ENCODE data around the gene FOXF1.
A peak's percentile ranks its signal among the peaks of the same experiment; 100 is the strongest.

The FOXF1 gene

GRCh38 chr16:86550281-86550680, 40.0 kb downstream of the FOXF1 start:
- ChIA-PET POLR2A (no interaction called here), CTCF (interaction anchor here (1.1 kb wide), 1 partner anchor 512 kb away, joined by 3 read pairs; no protein-coding TSS in a partner anchor)
- DNase-seq (ENCODE audit: extremely low spot score), result no peak
- TF ChIP-seq, protein P1, sequence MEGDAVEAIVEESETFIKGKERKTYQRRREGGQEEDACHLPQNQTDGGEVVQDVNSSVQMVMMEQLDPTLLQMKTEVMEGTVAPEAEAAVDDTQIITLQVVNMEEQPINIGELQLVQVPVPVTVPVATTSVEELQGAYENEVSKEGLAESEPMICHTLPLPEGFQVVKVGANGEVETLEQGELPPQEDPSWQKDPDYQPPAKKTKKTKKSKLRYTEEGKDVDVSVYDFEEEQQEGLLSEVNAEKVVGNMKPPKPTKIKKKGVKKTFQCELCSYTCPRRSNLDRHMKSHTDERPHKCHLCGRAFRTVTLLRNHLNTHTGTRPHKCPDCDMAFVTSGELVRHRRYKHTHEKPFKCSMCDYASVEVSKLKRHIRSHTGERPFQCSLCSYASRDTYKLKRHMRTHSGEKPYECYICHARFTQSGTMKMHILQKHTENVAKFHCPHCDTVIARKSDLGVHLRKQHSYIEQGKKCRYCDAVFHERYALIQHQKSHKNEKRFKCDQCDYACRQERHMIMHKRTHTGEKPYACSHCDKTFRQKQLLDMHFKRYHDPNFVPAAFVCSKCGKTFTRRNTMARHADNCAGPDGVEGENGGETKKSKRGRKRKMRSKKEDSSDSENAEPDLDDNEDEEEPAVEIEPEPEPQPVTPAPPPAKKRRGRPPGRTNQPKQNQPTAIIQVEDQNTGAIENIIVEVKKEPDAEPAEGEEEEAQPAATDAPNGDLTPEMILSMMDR (IDR thresholded peaks at IDR 0.05; ENCODE audit: control extremely low read depth, extremely low read depth, low read depth, missing control alignments), result no peak

- TF ChIP-seq, protein P1 (IDR thresholded peaks at IDR 0.05; ENCODE audit: control extremely low read depth, extremely low read depth, low read depth, missing control alignments), result no peak
- POLR2A ChIA-PET, result no interaction called here
- DNase-seq (ENCODE audit: extremely low spot score), result no peak
- CTCF ChIA-PET, result interaction anchor here (1.1 kb wide), 1 partner anchor 650 kb away, joined by 4 read pairs; no protein-coding TSS in a partner anchor
These were observed 43.0 kb downstream of the FOXF1 start for GRCh38 chr16:86553356-86553755.

DNA sequence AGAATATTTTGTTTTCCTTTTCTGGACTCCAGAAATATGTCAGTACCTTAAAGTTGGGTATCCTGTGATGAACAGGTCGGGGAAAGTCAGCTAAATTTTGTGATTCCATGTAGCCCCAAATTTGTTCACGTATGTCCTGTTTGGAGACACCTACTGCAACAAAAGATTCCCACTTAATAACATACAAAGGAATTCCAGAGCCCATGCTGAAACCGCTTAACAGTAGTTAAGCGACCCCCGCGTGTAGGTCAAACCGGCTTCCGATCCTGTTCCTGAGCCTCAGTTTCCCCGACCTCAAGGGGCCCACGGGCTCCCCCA, 44.2 kb downstream of the FOXF1 start:
- no peak for DNase-seq (ENCODE audit: extremely low spot score)
- CTCF ChIA-PET, result no interaction called here
- POLR2A ChIA-PET, result interaction anchor here (0.6 kb wide), 1 partner anchor 1243 kb away, joined by 3 read pairs; no protein-coding TSS in a partner anchor
- TF ChIP-seq, protein P1 (IDR thresholded peaks at IDR 0.05; ENCODE audit: control extremely low read depth, extremely low read depth, low read depth, missing control alignments), result no peak

DNA sequence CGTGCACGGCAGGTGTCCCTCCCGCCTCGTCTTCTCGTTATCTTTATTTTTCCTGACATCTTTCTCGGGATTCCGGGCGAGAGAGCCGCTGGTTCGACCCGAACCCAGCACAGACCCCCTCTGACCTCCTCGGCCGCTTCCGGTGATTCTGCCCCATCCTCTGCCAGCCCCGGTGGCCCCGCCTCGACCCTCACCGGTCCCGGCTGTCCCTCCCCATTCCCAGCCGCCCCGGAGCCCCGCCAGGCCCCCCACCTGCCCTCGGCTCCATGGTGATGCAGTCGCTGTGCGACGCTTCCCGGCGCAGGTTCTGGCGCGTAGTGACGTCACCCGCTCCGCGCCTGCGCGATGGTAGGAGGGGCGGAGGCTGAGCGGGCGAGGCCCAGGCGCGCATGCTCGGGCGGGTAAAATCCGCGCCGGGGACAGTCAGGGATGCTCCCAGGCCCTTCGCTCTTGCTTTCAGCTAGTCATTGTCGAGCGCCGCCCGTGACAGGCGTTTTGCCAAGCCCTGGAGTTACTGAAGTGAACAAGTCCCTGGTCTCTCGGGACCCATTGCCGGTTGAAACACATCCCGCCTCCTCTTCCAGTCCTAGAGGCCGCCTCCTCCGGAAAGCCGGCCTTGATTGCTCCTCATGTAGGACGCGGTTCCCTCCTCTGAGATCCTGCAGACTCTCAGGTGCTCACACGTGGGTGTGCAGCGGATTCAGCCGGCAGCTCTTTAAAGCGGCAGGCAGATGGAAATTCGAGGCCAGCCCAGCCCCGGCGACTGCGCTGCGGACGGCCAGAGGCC, 44.8 kb downstream of the FOXF1 start, which contains the start of gene MTHFSD:
MTHFSD (minus strand) TSS at position 319 of the 787 bp plus-strand sequence; CDS start at position 268, 51 bp downstream.
- TF ChIP-seq, protein P1 (IDR thresholded peaks at IDR 0.05; ENCODE audit: control extremely low read depth, extremely low read depth, low read depth, missing control alignments), result no peak
- ChIA-PET CTCF (no interaction called here), POLR2A (interaction anchor here (0.6 kb wide), 1 partner anchor 1243 kb away, joined by 3 read pairs; no protein-coding TSS in a partner anchor)
- DNase-seq (ENCODE audit: extremely low spot score), result peak; percentile 99

- DNase-seq (ENCODE audit: extremely low spot score), result no peak
- ChIA-PET POLR2A (no interaction called here), CTCF (interaction anchor here (1.1 kb wide), 1 partner anchor 507 kb away, joined by 3 read pairs; no protein-coding TSS in a partner anchor)
- TF ChIP-seq, protein P1 (IDR thresholded peaks at IDR 0.05; ENCODE audit: control extremely low read depth, extremely low read depth, low read depth, missing control alignments), result no peak
These were observed 45.4 kb downstream of the FOXF1 start for GRCh38 chr16:86555704-86556075.

DNA sequence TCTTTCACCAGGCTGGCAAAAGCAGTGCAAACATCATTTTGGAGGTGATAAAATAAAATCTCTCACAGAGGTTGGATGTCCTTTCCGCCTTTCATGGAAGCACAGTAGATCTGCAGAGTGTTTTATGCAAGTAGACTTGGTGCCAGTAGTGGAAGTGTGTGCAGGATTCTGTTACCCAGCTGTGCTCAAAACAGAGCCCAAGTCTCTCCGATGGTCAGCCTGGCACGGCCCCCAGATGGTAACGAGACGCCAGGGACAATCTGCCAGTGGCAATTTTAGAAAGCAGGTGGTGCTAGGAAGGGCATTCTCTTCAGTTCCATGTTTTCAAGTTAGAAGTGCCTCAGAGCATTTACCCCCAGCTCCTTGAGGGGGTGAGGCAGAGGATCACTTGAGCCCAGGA, 46.2 kb downstream of the FOXF1 start:
- DNase-seq (ENCODE audit: extremely low spot score), result no peak
- TF ChIP-seq, protein P1 (IDR thresholded peaks at IDR 0.05; ENCODE audit: control extremely low read depth, extremely low read depth, low read depth, missing control alignments), result no peak
- ChIA-PET POLR2A (no interaction called here), CTCF (interaction anchor here (1.1 kb wide), 1 partner anchor 506 kb away, joined by 3 read pairs; no protein-coding TSS in a partner anchor)

Data from GM10248 (cell line).